IPS-NIHi7 (cell line): Measurements from ENCODE around the gene CYB5R3.
A peak's percentile ranks its signal among the peaks of the same experiment; 100 is the strongest.
"Not testable (repeated sequence)": the region's sequence is repeated elsewhere in the genome, so short reads cannot be mapped to it uniquely, and the experiment has no call there.

Experiments used
- DNase-seq: peaks from one replicate; pipeline ENCODE4 v3.0.0; 2012; ENCODE audit warnings: mixed read lengths; ENCODE audit errors: extremely low spot score

Gene CYB5R3

DNA sequence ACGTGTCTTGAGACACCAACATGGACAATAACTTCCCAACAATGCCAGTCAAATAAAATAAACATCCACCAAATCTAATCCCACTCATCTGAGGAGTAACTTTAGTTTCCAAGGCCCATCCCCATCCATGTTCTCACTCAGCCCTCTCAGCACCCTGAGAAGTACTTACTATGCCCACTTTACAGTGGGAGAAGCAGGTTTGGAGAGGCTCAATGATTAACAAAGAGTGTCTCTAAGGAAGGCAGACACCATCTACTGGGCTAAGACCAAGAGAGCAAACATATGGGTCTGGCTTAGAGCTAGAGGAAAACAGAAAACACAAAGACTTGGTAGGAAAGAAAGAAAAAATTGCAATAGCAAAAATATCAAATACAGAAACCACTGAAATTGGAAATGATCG is 45.8 kb downstream of the CYB5R3 start:
- no peak for DNase-seq

DNA sequence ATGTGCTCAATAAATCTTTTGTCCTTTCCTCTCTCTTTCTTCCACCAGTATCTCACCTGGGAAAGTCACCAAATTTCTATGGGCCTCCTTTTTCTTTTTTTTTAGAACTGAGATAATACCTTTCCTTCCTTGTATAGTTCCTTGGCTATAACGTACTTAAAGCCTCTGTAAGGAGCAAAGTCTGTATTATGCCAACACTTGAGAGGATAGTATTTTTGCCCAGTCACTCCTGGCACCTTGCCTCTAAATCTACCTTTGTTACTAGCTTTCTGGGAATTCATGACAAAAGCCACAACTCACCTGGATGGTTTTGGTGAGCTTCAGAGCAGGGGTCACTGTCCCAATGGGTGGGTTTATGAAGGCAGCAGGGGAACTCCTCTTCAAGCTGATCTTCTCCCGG is 46.7 kb downstream of the CYB5R3 start:
- no peak for DNase-seq

DNA sequence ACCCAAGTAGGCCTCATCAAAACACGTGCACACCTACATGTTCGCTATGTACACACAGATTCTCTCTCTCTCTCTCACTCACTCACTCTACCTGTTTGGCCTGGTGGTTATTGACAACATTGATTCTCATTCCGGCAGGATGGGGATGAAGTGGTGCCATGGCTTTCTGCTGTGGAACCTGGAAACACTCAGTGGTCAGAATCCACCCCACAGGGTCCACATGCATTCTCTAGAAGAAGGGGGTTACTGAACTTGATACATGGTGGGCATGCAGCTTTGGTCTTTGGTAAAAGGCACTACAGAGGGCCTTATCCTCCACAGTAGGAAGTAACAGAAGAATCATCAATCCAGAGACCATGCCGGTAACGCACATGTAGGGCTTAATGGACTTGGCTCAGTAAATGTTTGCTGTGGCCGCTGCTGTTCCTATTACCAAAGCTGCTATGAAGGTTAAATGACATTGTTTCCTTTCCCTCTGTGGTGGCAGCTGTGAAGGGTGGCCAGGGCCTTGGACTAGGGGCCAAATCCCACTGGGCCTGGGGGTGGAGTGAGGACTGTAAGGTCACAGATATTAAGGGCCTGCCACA is 47.2 kb downstream of the CYB5R3 start:
- DNase-seq, result no peak

DNA sequence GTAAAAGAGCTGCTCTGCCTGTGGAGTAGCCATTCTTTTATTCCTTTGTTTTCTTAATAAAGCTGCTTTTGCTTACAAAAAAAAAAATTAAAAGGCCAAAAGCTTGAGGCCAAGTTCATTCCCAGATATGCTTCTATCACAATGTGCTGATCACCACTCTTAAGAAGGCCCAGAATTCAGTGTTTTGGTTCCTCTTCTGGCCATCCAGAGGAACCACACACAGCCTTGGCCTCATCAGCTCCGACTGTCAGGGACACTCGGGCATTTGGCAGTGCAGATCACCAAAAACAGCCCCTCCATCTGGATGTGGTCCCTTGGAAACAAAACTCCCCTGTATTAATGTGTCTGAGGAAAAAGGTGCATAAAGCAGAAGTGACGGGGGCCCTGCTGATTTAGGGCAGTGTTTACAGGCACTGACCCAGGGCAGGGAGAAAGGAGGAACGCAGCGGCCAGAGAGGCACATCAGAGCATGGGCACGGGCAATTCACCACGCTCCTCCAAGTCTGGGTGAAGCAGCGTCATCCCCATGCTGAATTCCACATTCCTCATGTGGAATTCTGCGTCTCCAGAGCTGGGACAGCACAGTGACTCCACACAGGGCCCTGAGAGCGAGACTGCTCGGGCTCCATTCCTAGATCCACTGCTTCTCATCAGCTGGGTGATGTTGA is 52.2 kb downstream of the CYB5R3 start:
- no peak for DNase-seq

DNA sequence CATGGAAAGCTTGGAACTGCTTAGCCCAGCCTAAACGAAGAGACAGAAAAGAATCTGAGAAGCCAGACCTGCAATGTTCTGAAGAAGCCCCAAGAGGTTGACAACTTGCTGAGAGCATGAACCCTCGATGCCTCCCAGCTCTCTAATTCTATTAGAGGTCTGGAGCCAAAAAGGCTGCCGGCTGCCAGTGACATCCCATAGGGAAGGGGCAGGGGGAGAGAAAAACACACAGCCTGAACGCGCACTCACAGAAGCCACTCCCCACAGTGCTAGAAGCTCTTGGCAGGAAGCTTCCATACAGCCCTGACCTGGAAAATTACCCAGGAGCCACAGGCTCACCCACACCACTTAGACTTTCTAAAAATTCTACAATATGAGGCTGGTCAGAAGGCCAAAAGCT is 52.9 kb downstream of the CYB5R3 start:
- DNase-seq, result no peak

DNA sequence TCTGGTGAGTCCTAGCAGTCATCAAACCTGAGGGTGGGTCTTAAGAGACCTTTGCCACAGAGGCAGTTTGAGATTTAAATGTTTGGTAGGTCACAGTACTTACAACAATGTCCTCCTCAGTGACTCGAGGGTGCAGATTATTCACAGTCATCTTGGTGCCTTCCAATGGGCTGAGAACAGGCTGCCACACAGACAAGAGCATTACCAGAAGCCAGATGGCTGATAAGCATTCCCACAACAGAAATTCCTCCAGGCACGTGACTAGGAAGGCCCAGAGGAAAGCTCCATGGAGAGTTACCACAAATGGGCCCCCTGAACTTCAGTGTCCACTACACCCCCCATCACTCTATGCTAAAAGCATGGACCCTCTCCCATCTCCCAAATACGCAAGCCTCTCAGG is 53.8 kb downstream of the CYB5R3 start:
- no peak for DNase-seq

DNA sequence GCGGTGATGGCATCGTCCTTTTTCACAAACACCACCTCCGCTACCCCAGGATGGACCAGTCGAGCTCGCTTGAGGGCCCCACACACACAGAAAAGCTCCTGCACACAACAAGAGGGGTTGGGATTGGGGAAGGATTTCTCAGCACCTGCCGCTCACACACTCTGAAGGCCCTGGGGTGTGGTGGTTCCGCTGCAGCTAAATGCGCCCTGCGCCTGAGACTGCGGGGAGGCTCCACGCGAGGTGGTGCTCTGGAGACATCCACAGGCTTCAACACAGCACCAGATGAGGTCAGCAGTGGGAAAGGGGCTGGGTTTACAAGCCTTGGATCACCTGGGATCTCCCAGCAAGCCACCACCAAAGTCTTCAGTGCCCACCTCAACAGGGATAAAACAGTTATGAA is 57.2 kb downstream of the CYB5R3 start:
- DNase-seq, result no peak

DNA sequence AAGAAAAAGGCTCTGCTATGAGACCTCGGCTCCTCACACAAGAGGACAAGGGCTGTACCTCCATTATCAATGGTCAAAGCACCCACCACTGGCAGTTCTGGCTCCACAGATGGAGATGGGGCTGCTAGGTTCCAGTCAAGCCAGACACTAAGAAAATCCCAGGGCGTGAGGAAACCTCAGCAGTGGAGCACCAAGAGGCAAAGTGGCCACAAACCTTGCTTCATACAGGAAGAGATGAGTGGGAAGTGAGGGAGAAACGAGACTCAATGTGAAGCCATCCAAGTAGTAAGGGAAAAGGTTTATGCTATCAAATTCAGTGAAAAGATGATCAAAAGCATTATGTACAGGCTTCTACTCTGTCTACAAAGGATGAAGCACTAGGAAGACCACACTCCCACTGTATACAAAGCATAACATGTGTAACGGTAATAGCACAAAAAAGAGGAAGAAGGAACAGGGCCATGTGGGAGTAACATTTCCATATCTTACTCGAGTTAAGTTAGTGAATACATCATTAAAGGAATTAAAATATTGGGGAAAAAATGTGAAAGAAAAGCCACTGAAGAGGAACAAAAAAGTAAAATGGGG is 61.5 kb downstream of the CYB5R3 start:
- DNase-seq, result no peak

DNA sequence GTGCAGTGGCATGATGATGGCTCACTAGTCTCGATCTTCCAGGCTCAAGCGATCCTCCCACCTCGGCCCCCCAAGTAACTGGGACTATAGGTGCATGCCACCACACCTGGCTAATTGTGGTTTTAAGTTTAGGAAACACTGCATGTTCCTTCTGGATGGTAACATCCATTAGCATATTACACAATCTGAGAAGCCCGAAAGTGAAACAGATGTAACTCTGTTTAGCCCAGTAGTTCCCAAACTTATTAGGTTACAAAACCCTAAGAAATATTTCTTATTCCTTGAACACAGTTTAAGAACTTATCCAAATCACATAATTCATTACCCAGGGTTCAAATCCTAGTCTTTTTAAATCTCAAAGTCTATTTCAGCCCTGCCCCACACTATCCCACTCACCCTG is 62.8 kb downstream of the CYB5R3 start:
- DNase-seq, result no peak

DNA sequence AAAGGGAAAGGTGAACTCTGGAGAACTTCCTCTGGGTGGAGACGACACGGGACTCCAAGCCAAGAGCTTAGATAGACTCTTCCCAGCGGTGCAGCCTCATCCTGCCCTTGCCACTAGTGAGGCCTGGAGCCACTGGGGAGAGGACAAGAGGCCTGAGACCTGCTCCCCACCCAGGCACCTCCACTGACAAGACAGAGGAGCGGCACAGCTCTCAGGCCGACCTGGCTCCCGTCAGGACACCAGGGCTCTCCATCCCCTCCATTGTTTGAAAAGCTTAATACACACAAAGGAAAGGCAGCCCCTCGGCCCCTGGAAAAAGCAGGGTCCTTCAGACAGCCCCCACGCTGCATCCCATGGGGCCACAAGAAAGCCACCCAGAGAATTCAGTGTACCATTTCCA is 64.1 kb downstream of the CYB5R3 start:
- DNase-seq, result no peak

DNA sequence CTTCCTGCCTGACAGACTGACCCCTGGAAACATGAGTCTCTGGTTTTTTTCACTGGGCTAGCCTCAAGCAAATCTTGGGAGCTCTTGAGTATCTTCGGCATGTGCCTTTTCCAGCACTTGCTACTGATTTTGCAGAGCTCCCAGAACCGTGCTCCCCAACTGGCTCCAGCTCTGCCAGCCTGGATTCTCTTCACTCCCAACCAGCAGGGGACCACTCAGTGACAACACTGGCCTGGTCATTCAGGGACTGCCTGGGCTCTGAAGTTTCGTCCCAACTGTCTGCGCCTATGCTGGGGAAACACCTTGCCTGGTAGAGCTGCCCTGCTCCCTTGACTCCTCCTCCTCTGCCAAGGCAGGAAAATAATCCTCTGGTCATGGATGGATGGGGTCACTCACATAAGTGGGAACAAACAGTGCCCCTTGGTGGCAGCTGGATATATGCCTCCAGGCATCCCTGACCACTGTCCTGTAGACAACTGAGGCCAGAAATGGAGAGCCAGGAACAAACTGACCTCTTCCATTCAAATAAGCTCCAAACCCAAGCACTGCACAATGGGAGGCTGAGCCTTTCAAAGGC is 64.7 kb downstream of the CYB5R3 start:
- DNase-seq, result no peak

DNA sequence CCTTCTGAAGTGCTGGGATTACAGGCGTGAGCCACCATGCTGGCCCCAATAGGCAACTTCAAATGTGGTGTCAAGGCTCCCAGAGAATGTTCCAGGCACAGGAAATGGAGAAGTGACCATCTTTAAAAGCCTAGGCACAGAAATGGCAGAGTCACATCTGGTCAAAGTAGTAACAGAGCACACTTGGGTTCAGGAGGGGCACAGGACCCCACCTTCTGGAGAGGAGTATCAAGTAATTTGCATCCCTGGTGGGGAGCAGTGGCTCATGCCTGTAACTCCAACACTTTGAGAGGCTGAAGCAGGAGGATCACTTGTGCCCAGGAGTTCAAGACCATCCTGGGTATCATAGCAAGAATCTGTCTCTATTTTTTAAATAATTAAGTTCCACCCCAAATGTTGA is 66.2 kb downstream of the CYB5R3 start:
- no peak for DNase-seq

DNA sequence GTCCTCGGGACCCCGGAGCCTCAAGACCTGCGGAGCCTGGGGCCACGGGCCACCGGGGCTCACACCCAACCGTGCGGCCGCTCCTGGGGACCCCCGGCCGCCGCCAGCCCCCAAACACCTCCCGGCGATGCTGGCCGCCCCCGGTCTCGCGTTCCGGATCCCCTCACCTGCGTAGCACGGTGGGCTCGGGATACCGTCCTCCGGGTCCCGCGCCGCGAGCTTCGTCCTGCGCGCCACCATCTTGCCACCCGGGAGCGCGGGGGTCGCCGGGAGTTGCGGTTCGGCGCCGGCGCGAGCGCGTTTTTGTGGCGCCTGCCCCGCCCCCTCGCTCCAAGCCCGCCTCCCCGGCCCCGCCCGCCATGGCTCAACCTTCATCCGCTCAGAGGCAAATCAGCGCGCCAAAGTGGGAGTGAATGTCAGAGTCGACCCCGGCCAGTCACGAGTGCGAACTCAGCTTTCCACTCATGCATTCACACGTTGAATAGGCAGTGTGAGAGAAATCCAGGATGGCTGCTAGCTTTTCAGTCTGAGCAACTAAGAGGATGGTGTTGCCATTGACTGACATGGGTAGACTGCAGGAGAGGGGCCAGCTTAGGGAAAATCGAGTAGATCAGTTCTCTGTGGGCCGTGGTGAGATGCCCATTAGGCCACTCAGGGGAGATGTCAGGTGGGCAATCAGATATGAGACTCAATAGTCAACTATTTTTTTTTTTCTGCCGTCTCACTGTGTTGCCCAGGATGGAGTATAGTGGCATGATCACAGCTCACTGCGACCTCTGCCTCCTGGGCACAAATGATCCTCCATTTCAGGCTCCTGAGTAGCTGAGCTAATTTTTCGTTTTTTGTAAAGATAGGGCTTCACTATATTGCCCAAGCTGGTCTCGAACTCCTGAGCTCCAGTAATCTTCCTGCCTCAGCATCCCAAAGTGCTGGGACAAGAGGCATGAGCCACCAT is 67.2 kb downstream of the CYB5R3 start:
- DNase-seq, result peak; percentile 87

DNA sequence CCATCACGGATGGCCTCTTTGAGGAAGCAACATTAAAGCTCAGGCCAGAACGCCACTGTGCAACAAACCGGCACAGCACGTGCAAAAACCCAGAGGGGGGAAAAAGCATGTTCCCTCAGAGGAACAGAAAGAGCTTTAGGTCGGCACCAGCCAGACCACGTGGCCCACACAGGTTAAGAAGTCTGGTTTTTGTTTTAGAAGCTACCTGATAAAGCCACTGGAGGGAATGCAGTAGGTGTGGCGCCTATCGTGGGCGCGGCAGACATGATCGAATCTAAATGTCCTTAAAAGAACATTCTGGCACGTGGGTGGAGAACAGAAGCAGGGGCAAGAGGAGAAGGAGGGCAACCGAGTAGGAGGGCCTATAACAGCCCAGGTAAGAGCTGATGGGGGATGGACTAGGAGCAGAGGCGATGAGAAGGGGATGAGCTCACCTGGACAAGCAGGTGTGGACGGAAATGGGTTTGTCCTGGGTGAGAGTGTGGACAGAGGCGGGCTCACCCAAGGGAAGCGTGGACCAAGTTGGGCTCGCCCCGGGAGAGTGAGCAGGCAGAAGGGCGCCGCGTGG is 67.9 kb downstream of the CYB5R3 start:
- not testable (repeated sequence) for DNase-seq

DNA sequence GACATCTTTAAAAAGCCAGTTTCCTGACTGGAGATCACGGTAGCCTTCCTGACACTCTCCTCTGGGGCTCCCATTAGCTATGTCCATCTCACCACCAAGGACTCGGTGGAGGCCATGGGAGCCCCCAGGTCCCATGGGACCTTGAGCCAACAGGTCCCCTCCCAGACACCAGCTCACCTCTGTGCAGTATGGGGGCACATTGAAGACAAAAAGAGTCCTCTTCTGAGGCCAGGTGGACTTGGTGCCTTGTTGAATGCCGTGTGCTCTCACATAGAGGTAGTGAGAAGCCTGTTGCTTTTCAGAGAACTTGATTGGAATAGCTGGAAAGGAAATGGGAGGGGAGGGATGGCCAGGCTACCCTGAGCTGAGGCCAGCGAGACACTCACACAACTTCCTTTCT is 69.2 kb downstream of the CYB5R3 start:
- DNase-seq, result not testable (repeated sequence)

DNA sequence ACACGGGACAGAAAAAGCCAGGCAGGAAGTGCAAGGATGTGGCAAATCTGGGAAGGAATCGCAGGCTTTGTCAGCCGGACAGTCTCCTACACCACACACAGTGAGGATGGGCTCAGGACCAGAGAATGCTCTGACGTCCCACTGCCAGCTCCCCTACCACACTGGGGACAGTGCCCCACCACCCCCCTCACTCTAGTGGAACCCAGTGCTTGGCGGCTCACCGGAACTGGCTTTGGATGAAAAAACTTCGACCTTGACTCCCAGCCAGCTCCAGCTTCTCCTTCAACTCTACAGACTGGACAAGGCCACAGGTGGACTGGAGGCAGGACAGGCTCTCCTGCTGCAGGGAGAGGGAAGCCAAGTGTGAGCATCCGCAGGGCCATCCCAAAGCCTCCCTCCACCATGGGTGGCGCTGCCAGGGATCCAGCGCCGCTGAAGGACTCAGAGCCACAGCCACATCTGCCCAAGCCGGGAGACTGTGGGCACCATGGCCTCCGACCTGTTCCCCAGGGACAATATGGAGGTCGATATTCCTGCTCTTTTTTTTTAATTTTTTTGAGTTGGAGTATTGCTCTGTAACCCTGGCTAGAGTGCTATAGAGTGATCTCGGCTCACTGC is 71.5 kb downstream of the CYB5R3 start:
- DNase-seq, result no peak

DNA sequence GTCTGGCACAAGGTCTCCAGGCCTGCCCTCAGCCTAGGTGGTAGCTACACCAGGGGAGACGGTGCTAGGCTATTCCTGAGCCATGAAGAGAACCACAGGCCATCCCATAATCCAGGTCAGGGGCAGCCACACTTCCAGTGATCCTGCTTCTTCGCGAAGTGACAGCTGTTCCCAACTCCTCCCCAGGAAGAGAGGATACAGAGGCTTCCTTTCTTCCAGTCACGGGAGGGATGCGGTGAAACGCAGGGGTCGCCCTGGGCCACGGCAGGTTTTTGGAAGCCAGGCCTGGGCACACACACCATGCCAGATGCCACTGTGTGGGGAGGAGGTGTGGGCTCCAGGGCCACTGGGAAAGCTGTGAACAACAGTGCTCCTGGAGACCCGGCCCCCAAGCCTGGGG is 72.1 kb downstream of the CYB5R3 start:
- DNase-seq, result not testable (repeated sequence)

DNA sequence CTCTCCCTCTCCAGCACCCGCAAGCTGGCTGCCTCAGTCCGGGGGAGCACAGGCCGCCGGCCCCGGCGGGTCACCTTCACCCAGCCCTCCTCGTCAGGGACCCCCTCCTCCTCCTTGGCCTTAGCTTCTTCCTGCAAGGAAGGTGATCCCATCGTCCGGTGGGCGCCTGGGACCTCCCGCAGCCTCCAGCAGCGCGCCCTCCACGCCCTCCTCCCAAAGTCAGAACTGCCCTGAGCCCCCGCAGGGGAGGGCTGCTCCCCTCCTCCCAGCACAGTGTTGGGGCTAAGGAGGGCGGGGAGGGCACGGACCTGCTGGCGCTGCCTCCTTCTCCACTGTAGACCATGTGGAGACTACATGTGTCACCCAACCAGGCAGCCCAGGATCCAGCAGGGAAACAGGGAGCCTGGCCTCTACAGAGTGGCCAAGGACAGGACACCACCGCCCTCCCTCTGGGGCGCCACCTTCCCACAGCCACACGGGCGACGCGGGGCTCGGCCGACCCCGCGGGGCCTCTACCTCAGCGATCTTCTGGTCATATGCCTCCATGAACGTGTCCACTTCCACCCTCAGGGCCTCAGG is 73.1 kb downstream of the CYB5R3 start:
- DNase-seq, result not testable (repeated sequence)

DNA sequence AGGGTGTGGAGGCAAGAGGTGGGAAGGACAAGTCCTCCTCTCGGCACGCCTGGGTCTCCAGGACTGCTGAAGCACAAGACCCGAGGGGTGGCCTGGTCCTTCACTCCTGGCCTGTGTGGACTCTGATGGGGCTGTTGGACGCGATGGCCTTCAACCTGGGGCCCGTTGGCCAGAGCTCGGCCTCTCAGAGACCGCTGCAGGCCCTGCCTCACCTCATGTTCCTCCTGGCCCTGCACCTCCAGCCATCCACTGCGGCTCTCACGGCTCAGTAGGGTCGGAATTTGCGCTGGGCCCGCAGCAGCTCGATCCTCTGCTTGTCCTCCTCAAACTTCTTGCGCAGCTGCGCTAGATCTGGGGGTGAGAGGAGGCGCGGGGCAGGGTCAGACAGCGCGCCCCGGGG is 74.7 kb downstream of the CYB5R3 start:
- DNase-seq, result not testable (repeated sequence)

DNA sequence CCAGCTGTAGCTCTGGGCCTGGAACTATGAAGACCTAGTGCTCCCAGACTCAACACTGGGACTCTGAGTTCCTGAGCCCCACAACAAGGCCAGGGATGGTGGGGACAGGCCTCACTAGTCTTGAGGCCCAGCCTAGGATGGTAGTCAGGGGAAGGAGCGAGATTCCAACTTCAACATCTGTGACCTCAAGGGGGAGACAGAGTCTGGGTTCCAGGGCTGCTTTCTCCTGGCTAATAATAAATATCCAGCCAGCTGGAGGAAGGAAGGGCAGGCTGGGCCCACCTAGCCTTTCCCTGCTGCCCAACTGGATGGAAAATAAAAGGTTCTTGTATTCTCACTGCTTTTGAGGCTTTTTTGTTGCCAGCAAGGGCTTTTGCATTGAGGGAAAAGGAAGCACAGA is 75.1 kb downstream of the CYB5R3 start:
- DNase-seq, result not testable (repeated sequence)

DNA sequence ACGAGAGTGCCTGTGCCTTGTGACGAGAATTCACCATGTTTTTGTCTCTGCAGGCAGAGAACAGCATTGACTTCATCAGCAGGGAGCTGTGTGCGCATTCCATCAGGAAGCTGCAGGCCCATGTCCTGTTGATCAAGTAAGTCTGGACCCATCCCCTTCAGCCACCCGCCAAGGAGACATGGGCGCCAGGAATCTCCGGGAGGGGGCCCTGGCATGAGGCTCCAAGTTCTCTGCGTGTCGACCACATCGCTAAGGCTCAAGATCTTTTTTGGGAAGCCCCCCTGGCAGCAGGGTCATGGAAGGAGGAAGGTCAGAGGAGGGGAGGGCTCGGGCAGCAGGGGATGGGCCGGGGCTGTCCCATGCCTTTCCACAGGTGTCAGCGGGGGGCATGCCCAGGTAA is 78.1 kb downstream of the CYB5R3 start:
- DNase-seq, result not testable (repeated sequence)
